Endothelial cell of umbilical vein (primary cell): ENCODE data around the gene SLC12A4. TPM values are rescaled to one million over a fixed set of nuclear protein-coding genes. Genes with fewer than 3 reads are reported as not detected.

Experiments
- BruUV-seq: library from RNA; stranded (reverse); fragments of 400-500 nt; replicated peaks from 2 replicates; lab custom pipeline; 2021; lab: Mats Ljungman, UMichigan
- CTCF ChIA-PET: fragments of 300-600, 350-600 bp; sonication (Branson Sonifier 250); formaldehyde crosslinking; loops from one replicate; lab custom pipeline; 2021; ENCODE audit warnings: antibody characterized with exemption, inconsistent platforms; lab: Charles Lee
- POLR2A ChIA-PET: fragments of 300-600, 350-600 bp; sonication (Branson Sonifier 250); formaldehyde crosslinking; loops from one replicate; lab custom pipeline; 2021; ENCODE audit warnings: antibody characterized with exemption, inconsistent platforms; lab: Charles Lee
- DNase-seq: peaks from one replicate; pipeline ENCODE4 v3.0.0-alpha.2; 2011; ENCODE audit warnings: low read depth, low spot score
- FAIRE-seq: peaks from 2 replicates; lab custom pipeline; 2011; peaks lifted over from hg19 to GRCh38; lab: Jason Lieb, UNC
- H2AFZ ChIP-seq: 2 replicates; pipeline ENCODE4 v1.6.0; 2012; ENCODE audit warnings: low read depth, low read length, control low read depth, inconsistent platforms
- H3K27ac ChIP-seq: 2 replicates; pipeline ENCODE4 v1.5.1; 2011; ENCODE audit warnings: low read depth, mild to moderate bottlenecking, control low read depth, low read length, moderate library complexity; ENCODE audit not compliant: insufficient read depth
- H3K27me3 ChIP-seq, 2 experiments: 2 replicates each; pipeline versions ENCODE4 v1.6.0 to v1.6.1; 2011; ENCODE audit warnings: low read length in 2 of 2, mixed read lengths in 1 of 2; ENCODE audit not compliant: control insufficient read depth in 2 of 2, insufficient read depth in 2 of 2
- H3K36me3 ChIP-seq, 2 experiments: 2 replicates in 1 of 2; 3 replicates in 1 of 2; pipeline ENCODE4 v1.5.1; 2011; ENCODE audit warnings: low read length in 2 of 2, mild to moderate bottlenecking in 1 of 2, moderate library complexity in 1 of 2; ENCODE audit not compliant: control insufficient read depth in 2 of 2, insufficient read depth in 2 of 2; ENCODE audit errors: extremely low read depth in 1 of 2
- H3K4me1 ChIP-seq: 3 replicates; pipeline ENCODE4 v1.5.1; 2011; ENCODE audit warnings: mild to moderate bottlenecking, low read length; ENCODE audit not compliant: control insufficient read depth, insufficient read depth; ENCODE audit errors: extremely low read depth
- H3K4me2 ChIP-seq: 2 replicates; pipeline ENCODE4 v1.6.1; 2011; ENCODE audit warnings: low read length, control low read depth, mixed read lengths; ENCODE audit not compliant: insufficient read depth
- H3K4me3 ChIP-seq, 3 experiments: fragments of 200-600 bp in 1 of 3; sonication (generic), shearing (Covaris generic) in 1 of 3; replicated peaks in 1 of 3; 2 replicates each; pipeline ENCODE4 v1.5.1; 2011 to 2016; ENCODE audit warnings: control low read depth in 3 of 3, low read length in 3 of 3, mild to moderate bottlenecking in 2 of 3, inconsistent platforms in 1 of 3, low read depth in 1 of 3, moderate library complexity in 1 of 3; ENCODE audit not compliant: insufficient read depth in 1 of 3
- H3K79me2 ChIP-seq: 2 replicates; pipeline ENCODE4 v1.6.0; 2012; ENCODE audit warnings: low read length, inconsistent platforms; ENCODE audit not compliant: control insufficient read depth, insufficient read depth
- H3K9ac ChIP-seq: replicated peaks from 2 replicates; pipeline ENCODE3; 2011; ENCODE audit warnings: low read length, control low read depth; ENCODE audit not compliant: insufficient read depth; ENCODE audit errors: extremely low read depth
- H3K9me1 ChIP-seq: replicated peaks from 3 replicates; pipeline ENCODE4 v1.6.0; 2011; ENCODE audit warnings: mild to moderate bottlenecking, low read length; ENCODE audit not compliant: control insufficient read depth, insufficient read depth; ENCODE audit errors: extremely low read depth
- H3K9me3 ChIP-seq: replicated peaks from 2 replicates; pipeline ENCODE4 v1.5.1; 2012; ENCODE audit warnings: low read length, inconsistent platforms; ENCODE audit not compliant: control insufficient read depth, insufficient read depth
- H4K20me1 ChIP-seq: replicated peaks from 2 replicates; pipeline ENCODE3; 2011; ENCODE audit warnings: mild to moderate bottlenecking, low read length; ENCODE audit not compliant: control insufficient read depth, insufficient read depth; ENCODE audit errors: extremely low read depth
- EZH2 ChIP-seq: IDR thresholded peaks from 2 replicates; pipeline ENCODE4 v1.6.1; 2012; ENCODE audit warnings: borderline replicate concordance, low read depth, mild to moderate bottlenecking, moderate library complexity, low read length, inconsistent platforms; ENCODE audit not compliant: severe bottlenecking
- FOS ChIP-seq: IDR thresholded peaks from 2 replicates; pipeline ENCODE4 v1.6.1; 2011; ENCODE audit warnings: mild to moderate bottlenecking, low read length, moderate library complexity, borderline replicate concordance; ENCODE audit not compliant: insufficient read depth
- GATA2 ChIP-seq: IDR thresholded peaks from 2 replicates; pipeline ENCODE4 v1.7.0; 2011; ENCODE audit warnings: low read depth, mild to moderate bottlenecking, moderate library complexity, mixed read lengths, low read length; ENCODE audit not compliant: insufficient read length, insufficient read depth
- JUN ChIP-seq: IDR thresholded peaks from 2 replicates; pipeline ENCODE4 v1.6.1; 2011; ENCODE audit warnings: borderline replicate concordance, low read depth; ENCODE audit not compliant: insufficient read length, insufficient read depth
- MYC ChIP-seq: IDR thresholded peaks from one replicate; pipeline ENCODE4 v1.6.1; 2011; ENCODE audit warnings: mild to moderate bottlenecking, low read depth, low read length
- POLR2A ChIP-seq: IDR thresholded peaks from 2 replicates; pipeline ENCODE4 v1.6.1; 2012; ENCODE audit warnings: low read depth, mild to moderate bottlenecking, control low read depth, low read length
- POLR2AphosphoS5 ChIP-seq: IDR thresholded peaks from 2 replicates; pipeline ENCODE4 v1.6.1; 2012; ENCODE audit warnings: low read depth, mild to moderate bottlenecking, control low read depth, low read length, moderate library complexity; ENCODE audit not compliant: insufficient read depth
- dilution Hi-C: fragments of 300-500 bp; cut with MboI; formaldehyde crosslinking; loops from one replicate; pipeline ENCODE4 v1.15.0; 2019; ENCODE audit warnings: low sequenced_read_pairs; ENCODE audit not compliant: extremely low pct_ligation_motif_present
- intact Hi-C: fragments of 100-400 bp; cut with micrococcal nuclease; formaldehyde crosslinking; loops from one replicate; pipeline ENCODE4 v1.10.0; 2022
- polyA plus RNA-seq, 4 experiments: library from polyadenylated mRNA; depleted of rRNA in 3 of 4; stranded (reverse) in 3 of 4; unstranded in 1 of 4; fragments of >200 nt; gene quantifications; 2 replicates each; pipeline versions ENCODE4 v1.2.1 to v1.2.3, GENCODE V29; 2011 to 2012; ENCODE audit warnings: missing spikeins in 1 of 4
- total RNA-seq: library from RNA; stranded (reverse); gene quantifications from 2 replicates; pipeline ENCODE4 v1.2.3, GENCODE V29; 2021
- TF ChIP-seq, protein P1 (sequence below), 2 donors: IDR thresholded peaks; 1 replicate in 1 of 2; 2 replicates in 1 of 2; pipeline ENCODE4 v1.5.1; 2011; ENCODE audit warnings: low read length in 2 of 2, mild to moderate bottlenecking in 2 of 2, moderate library complexity in 2 of 2, control low read depth in 1 of 2, inconsistent platforms in 1 of 2, low read depth in 1 of 2; ENCODE audit not compliant: insufficient read depth in 1 of 2; ENCODE audit errors: extremely low read depth in 1 of 2
- TF ChIP-seq, protein P2 (sequence below): IDR thresholded peaks from 2 replicates; pipeline ENCODE4 v1.6.1; 2011; ENCODE audit not compliant: insufficient read depth, insufficient read length

The SLC12A4 gene
- total and polyA plus RNA-seq, 2 donors (not counting 3 experiments of a cell fraction or from before 2014, with no cell fraction given) = 110 to 114 TPM

DNA sequence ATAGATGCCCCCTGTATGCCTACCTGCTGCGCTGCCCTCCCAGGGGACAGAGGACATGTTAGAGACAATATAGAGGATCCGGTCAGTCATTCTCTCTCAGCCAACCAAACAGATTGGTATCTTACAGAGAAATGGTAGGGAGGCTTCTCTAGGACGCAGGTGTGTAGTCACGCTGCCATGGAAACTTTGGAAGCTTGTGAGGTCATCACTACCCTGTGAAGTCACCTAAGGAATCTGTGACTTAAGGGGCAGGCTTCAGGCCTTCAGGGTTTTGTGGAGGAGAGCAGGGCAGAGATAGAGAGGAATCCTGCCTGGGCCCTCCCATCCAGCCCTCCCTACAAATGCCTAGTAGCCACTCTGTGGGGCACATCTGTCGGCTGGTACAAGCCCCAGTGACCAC lies 47.2 kb upstream of the SLC12A4 start, which contains the start of gene DPEP2NB:
Gene DPEP2NB, minus strand, starts transcription at position 231 of the 400 bp plus-strand sequence. Its CDS starts 141 bp downstream, at position 90.
- BruUV-seq = no TSS peak

More for the DNA sequence above, 47.2 kb upstream of the SLC12A4 start, which contains the start of gene DPEP2NB:
- no peak for TF ChIP-seq MYC
- TF ChIP-seq EZH2 = no peak
- TF ChIP-seq POLR2AphosphoS5 = no peak
- no peak for TF ChIP-seq GATA2
- TF ChIP-seq, protein P1, sequence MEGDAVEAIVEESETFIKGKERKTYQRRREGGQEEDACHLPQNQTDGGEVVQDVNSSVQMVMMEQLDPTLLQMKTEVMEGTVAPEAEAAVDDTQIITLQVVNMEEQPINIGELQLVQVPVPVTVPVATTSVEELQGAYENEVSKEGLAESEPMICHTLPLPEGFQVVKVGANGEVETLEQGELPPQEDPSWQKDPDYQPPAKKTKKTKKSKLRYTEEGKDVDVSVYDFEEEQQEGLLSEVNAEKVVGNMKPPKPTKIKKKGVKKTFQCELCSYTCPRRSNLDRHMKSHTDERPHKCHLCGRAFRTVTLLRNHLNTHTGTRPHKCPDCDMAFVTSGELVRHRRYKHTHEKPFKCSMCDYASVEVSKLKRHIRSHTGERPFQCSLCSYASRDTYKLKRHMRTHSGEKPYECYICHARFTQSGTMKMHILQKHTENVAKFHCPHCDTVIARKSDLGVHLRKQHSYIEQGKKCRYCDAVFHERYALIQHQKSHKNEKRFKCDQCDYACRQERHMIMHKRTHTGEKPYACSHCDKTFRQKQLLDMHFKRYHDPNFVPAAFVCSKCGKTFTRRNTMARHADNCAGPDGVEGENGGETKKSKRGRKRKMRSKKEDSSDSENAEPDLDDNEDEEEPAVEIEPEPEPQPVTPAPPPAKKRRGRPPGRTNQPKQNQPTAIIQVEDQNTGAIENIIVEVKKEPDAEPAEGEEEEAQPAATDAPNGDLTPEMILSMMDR (IDR thresholded peaks at IDR 0.05; ENCODE audit: extremely low read depth in 1 of 2, insufficient read depth in 1 of 2, low read depth in 1 of 2, low read length in 2 of 2) = no peak
- TF ChIP-seq FOS = no peak
- TF ChIP-seq JUN = no peak
- TF ChIP-seq, protein P2, sequence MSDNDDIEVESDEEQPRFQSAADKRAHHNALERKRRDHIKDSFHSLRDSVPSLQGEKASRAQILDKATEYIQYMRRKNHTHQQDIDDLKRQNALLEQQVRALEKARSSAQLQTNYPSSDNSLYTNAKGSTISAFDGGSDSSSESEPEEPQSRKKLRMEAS = no peak
- TF ChIP-seq POLR2A = no peak
- Histone ChIP-seq H2AFZ (no peak within 1 kb of the TSS), H3K36me3 (no peaks in the 10 kb centered on the region), H3K9me3 (no peaks in the 10 kb centered on the region), H3K9me1 (no peaks in the 10 kb centered on the region), H3K4me3 (no peak within 1 kb of the TSS), H3K27me3 (no peaks in the 10 kb centered on the region), H3K9ac (no peak within 1 kb of the TSS), H3K79me2 (no peaks in the 10 kb centered on the region), H3K27ac (no peak within 1 kb of the TSS), H3K4me2 (no peak within 1 kb of the TSS), H3K4me1 (peaks cover 7% of the 10 kb centered on the region), H4K20me1 (no peaks in the 10 kb centered on the region)
- FAIRE-seq (no peak), DNase-seq (no peak)
- dilution Hi-C loops = no loop called here
- intact Hi-C loops = no loop called here
- ChIA-PET CTCF (interaction anchor here (0.5 to 2.2 kb wide), 4 partner anchors 10 to 214 kb away, joined by 3 to 9 read pairs (median 3); no protein-coding TSS in a partner anchor), POLR2A (no interaction called here)
